Activated CD4-positive, alpha-beta T cell treated with anti-CD3 and anti-CD28 coated beads for 48 hours (primary cell): ENCODE results near the gene ZNF346.
"Not testable (repeated sequence)": the region's sequence is repeated elsewhere in the genome, so short reads cannot be mapped to it uniquely, and the experiment has no call there.

ENCODE experiments used
- DNase-seq: peaks from one replicate; pipeline ENCODE4 v3.0.0-alpha.2; 2020

The ZNF346 gene, protein sequence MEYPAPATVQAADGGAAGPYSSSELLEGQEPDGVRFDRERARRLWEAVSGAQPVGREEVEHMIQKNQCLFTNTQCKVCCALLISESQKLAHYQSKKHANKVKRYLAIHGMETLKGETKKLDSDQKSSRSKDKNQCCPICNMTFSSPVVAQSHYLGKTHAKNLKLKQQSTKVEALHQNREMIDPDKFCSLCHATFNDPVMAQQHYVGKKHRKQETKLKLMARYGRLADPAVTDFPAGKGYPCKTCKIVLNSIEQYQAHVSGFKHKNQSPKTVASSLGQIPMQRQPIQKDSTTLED

DNA sequence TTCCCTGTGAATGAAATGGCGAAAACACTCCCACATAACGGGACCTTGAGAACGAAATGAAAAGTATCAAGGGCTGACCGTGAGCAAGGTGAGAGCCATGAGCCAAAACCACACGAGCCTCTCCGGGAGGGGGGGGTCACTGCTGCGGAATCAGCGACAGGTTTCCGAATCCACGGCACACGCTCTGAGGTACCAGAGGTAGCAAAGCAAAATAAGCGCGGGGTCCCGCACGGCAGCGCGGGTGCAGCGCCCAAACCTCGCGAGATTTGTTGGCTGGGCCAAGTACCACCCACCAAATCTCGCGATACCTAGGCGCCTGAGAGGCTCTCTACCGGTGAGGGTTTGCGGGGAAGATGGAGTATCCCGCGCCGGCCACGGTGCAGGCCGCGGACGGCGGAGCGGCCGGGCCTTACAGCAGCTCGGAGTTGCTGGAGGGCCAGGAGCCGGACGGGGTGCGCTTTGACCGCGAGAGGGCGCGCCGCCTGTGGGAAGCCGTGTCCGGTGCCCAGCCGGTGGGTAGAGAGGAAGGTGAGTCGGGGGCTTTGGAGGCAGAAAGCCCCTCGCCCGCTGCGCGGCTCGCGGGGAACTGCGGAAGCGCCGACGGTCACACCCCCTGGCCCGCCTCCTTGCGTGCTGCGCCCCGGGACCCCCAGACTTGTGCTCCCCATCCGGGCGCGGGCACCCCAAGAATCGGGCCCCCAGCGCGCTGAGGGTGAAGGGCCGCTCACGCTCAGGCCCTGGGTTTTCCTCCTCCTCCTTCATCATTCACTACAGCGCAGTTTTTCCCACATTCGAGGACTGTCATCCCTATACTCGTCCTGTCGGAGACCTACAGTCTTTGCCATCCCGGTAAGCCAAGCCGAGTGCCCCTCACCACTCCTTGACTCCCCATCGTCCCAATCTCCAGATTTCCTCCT is at the start of gene ZNF346:
Gene ZNF346, plus strand, starts transcription at position 311 of the 917 bp plus-strand sequence. Its CDS starts 43 bp downstream, at position 354.
- peak; percentile 96 for DNase-seq

DNA sequence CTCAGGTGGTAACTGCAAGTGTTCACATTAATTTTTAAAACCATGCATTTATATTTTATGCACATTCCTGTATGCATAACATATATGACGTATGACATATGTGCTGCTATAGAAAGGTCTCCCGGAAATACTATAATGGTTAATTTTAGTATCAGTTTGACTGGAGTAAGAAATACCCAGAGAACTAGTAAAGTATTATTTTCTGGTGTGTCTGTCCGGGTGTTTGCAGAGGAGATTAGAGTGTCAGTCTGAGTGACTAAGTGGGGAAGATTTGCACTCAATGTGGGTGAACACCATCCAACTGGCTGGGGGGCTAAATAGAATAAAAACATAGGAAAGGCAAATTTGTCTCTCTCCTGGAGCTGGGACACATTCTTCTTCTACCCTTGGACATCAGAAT is 42.8 kb upstream of the ZNF346 start:
- DNase-seq, result no peak

DNA sequence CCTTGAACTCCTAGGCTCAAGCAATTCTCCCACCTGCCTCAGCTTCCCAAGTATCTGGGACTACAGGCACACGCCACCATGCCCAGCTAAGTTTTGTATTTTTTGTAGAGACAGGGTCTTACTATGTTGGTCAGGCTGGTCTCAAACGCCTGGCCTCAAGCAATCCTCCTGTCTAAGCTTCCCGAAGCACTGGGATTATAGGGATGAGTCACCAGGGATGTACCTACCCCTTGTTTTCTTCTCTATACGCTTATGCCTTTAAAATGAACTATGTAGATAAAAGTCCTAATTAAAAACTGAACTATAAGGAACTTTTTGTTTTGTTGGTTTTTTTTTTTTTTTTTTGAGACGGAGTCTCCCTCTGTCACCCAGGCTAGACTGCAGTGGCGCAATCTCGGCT is 41.7 kb upstream of the ZNF346 start:
- DNase-seq, result no peak

DNA sequence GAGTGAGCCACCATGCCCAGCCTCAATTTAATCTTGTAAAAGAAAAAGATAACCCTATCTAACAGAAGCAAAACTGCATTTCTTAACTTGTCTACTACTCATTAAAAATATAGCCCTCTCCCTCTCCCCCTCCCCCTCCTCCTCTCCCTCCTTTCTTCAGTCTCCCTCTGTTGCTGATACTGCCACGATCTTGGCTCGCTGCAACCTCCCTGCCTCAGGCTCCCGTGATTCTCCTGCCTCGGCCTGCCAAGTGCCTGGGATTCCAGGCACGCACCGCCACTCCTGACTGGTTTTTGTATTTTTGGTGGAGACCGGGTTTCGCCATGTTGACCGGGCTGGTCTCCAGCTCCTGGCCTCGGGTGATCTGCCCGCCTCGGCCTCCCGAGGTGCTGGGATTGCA is 39.4 kb upstream of the ZNF346 start:
- not testable (repeated sequence) for DNase-seq

DNA sequence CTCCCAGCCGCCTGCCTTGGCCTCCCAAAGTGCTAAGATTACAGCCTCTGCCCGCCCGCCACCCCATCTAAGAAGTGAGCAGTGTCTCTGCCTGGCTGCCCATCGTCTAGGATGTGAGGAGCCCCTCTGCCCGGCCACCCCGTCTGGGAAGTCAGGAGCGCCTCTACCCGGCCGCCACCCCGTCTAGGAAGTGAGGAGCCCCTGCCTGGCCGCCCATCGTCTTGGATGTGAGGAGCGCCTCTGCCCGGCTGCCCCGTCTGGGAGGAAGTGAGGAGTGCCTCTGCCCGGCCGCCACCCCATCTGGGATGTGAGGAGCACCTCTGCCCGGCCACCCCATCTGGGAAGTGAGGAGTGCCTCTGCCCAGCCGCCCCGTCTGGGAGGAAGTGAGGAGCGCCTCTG is 38.9 kb upstream of the ZNF346 start:
- not testable (repeated sequence) for DNase-seq

DNA sequence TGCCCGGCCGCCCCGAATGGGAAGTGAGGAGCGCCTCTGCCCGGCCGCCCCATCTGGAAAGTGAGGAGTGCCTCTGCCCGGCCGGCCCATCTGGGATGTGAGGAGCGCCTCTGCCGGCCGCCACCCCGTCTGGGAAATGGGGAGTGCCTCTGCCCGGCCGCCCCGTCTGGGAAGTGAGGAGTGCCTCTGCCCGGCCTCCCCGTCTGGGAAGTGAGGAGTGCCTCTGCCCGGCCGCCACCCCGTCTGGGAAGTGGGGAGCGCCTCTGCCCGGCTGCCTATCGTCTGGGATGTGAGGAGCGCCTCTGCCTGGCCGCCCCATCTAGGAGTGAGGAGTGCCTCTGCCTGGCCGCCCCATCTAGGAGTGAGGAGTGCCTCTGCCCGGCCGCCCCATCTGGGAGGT is 38.3 kb upstream of the ZNF346 start:
- DNase-seq, result not testable (repeated sequence)

DNA sequence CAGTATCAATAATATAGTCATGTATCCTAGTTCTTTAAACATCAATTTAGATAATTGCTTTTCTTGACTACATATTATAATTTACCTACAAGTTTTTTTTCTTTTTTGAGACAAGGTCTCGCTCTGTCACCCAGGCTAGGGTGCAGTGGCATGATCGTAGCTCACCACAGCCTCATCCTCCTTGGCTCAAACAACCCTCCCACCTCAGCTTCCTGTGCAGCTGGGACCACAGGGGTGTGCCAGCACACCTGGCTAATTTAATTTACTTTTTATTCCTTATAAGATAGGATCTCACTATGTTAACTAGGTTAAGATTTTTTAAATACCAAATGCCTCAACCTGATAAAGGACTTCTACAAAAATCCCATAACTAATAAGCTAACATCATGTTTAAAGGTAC is 37.0 kb upstream of the ZNF346 start:
- DNase-seq, result no peak

DNA sequence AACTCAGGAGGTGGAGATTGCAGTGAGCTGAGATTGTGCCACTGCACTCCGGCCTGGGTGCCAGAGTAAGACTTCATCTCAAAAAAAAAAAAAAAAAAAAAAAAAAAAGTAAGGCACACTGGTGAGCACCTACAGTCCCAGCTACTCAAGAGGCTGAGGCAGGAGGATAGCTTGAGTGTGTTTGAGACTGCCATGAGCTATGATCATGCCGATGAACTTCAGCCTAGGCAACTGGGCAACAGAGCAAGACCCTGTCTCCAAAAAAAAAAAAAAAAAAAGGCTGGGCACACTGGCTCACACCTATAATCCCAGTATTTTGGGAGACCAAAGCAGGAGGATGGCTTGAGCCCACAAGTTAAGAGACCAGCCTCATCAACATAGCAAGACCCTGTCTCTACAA is 36.2 kb upstream of the ZNF346 start:
- no peak for DNase-seq

DNA sequence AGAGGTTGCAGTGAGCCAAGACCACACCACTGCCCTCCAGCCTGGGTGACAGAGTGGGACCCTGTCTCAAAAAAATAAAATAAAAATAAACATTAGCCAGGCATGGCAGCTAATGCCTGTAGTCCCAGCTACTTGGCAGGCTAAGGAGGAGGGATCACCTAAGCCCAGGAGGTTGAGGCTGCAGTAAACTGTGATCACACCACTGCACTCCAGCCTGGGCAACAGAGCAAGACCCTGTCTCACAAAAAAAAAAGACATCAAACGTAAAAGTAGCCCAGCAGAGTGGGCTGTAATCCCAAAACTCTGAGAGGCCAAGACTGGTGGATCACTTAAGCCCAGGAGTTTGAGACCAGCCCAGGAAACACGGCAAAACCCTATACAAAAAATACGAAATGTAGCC is 34.9 kb upstream of the ZNF346 start:
- no peak for DNase-seq

DNA sequence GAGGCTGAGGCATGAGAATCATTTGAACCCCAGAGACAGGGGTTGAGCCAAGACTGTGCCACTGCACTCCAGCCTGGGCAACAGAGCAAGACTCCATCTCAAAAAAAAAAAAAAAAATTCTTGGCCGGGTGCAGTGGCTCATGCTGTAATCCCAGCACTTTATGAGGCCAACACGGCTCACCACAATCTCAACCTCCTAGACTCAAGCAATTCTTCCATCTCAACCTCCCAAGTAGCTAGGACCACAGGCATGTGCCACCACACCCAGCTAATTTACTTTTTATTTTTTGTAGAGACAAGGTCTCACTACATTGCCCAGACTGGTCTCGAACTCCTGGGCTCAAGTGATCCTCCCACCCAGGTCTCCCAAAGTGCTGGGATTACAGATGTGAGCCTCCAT is 29.4 kb upstream of the ZNF346 start:
- not testable (repeated sequence) for DNase-seq

DNA sequence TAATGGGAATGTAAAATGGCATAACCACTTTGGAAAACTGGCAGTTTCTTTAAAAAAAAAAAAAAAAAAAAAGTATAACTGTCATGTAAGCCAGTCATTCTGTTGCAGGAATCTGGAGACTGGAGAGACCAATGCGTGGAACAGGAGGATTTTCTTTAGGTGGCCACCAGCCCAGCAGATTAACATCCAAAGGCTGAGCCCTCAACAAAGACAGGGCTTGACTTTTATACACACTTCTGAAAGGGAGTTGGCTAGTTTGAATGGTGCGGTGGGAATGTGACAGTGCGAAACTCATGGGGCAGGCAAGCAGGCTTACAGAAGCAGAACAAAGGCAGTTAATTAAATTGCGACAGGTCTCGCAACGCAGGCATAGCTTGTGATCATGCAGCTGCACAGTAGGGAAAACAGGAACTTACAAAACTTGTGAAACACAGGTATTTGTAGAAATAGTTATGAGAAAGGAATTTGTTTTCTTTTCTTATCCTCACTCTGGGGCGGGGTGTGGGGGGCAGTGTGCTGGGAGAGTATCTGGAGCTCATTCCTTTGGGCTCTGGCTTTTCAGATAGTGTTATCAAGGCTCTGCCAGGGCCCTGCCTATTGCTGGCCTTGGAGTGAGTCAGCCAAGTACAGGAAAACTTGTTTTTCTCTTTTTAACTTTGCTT is 27.9 kb upstream of the ZNF346 start:
- no peak for DNase-seq

DNA sequence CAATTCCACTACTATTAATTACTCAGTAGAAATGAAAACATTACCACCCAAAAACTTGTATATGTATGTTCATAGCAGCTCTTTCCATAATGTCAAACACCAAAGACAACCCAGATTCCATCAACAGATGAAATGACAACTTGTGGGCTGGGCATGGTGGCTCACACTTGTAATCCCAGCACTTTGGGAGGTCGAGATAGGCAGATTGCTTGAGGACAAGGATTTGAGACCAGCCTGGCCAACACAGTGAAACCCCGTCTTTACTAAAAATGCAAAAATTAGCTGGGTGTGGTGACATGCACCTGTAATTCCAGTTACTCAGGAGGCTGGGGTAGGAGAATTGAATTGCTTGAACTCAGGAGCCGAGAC is 27.4 kb upstream of the ZNF346 start:
- no peak for DNase-seq

DNA sequence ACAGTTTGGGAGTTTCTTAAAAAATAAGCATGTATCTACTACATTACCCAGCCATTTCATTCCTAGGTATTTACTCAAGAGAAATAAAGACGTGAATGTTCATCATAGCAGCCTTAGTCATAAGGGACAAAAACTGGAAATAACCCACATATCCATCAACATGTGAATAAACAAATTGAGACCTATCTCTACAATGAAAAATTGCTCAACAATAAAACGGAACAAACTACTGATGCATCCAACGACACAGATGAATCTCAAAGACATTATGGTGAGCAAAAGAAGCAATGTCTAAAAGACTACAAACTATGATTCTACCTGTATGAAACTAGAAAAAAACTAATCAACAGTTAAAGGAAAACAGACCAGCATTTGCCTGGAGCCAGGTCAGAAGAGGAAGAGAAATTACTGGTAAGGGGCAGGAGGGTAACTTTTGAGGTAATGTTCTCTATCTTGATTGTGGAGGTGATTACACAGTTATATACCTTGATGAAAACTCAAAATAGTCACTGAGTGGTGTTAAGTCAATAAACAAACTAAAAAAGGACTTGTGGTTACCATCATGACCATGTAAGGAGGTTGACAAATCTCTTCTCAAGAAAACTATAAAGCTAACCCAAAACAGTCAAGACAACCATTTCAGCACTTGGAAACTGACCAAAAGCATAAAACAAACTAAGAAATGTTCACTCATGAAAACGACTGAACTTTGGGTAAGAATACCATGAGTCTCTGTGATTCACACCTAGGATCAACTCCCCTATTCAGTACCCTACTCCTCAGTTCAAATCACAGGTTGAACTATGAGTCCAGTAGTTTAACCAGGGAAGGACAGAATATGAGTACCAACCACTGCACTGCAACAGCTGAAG is 26.4 kb upstream of the ZNF346 start:
- DNase-seq, result no peak

DNA sequence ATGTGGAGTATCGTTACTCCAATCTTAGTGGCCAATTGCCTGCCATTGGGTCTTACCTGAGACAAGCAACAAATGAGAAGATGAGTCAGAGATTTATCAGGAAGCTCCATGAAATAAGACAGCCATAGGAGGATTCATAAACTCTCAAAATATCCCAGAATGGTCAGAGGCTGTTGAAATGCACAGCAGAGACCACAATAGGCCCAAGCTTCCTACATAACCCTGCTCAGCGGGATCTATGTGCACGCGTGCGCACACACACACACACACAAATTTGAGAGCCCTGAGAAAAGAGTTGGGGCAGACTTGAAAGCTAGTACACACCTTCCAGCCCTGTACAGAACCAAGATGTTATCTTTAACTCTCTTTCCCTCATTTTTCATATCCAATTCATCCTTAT is 25.7 kb upstream of the ZNF346 start:
- no peak for DNase-seq

DNA sequence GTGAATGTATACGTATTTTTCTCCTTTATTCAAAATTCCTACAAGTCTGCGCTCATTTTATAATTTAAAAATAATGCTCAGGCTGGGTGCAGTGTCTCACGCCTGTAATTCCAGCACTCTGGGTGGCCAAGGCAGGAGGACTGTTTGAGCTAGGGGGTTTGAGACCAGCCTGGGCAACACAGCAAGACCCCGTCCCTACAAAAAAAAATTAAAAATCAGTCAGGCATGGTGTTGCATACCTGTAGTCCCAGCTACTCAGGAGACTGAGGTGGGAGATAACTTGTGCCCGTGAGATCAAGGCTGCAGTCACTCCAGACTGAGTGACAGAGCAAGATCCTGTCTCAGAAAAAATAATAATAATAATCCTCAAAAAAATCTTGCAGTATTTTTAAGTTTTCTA is 23.7 kb upstream of the ZNF346 start:
- no peak for DNase-seq

DNA sequence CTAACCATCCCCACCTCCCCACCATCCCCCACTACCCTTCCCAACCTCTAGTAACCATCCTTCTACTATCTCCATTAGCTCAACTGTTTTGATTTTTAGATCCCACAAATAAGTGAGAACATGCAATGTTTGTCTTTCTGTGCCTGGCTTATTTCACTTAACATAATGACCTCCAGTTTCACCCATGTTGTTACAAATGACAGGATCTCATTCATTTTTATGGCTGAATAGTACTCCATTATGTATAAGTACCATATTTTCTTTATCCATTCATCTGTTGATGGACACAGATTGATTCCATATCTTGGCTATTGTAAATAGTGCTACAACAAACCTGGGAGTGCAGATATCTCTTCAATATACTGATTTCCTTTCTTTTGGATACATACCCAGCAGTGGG is 23.0 kb upstream of the ZNF346 start:
- not testable (repeated sequence) for DNase-seq

DNA sequence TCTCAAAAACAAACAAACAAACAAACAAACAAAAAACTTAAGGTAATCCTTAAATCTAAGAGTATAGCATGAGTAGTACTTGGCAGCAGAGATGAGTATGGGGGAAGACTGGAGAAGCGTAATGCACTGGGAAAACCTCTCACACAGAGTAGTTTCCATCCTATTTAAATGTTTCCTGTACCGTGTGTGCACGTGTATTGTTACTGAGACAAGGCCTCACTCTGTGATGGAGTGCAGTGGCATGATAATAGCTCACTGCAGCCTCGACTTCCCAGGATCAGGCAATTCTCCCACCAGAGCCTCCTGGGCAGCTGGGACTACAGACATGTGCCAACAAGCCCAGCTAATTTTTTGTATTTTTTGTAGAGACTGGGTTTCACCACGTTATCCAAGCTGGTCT is 18.8 kb upstream of the ZNF346 start:
- no peak for DNase-seq

DNA sequence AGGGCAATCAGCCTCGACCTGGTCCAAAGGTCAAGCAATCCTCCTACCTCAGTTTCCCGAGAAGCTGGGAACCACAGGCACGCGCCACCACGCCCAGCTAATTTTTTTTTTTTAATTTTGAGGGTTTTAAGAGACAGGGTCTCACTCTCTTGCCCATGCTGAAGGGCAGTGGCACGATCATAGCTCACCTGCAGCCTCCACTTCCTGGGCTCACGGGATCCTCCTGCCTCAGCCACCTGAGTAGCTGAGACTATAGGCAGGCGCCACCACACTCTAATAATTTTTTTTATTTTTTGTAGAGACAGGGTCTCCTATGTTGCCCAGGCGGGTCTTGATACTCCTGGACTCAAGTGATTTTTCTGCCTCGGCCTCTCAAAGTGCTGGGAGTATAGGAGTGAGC is 17.5 kb upstream of the ZNF346 start:
- DNase-seq, result no peak

DNA sequence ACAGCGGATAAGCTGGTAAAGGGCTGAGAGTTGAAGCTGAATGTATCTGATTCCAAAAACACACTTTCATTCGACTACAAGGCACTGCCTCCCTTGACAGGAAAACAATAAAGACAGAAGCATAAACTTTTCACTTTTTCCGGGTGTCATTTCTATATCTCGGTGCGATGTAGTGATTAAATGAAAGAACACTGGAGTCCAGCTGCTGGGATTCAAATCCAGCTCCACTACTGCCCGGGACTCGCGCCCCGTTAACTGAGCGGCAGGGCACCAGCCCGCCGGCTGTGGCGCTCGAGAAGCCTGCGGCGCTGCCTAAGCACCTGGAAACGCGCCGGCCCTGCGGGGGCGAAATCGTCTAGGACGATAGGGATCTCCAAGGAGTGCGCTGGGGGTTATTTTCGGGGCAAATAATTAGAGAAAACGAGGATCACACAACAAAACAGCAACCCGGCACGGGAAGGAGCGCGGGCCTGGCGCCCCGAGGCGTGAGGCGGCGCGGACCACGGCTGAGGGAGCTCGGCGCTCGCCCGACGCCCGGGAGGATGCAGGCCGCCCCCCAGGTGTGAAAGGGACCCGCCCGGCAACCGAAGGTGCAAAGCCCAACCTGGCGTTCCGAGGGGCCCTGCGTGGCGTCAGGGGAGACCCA is 16.8 kb upstream of the ZNF346 start:
- DNase-seq, result peak; percentile 83

DNA sequence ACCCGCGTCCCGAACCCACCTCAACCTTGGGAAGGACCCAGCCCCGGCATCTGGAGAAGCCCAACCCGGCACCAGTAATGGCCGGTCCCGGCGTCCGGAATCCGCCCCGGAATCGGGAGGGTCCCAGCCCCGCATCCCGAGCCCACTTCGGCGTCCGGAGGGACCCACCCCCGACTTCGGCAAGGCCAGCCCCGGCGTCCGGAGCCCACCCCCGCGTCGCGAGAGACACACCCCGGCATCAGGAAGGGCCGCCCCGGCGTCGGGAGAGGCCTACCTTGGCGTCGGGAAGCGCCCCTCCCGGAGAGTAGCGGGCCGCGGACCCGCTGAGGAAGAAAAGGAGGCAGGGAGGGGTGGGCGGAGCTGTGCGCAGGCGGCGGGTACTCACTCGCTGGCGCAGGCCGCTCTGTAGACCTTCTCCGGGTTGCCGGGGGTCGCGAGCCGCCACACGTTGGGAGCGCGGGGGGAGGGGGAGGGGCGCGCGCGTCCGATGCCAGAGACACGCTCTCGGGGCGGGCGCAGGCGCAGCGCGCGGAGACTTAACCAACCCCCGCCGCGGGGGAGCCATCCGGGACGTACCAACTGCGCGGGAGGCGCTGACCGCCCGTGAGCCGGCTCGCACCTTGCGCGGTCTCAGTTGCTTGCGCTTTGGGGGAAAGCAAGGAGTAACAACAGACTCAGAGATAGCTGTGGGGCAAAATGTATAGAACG is 16.1 kb upstream of the ZNF346 start, which contains the start of gene UIMC1:
Gene UIMC1, minus strand, starts transcription at position 515 of the 708 bp plus-strand sequence. CDS start 24,164 bp downstream, outside the sequence.
- peak; percentile 94 for DNase-seq

DNA sequence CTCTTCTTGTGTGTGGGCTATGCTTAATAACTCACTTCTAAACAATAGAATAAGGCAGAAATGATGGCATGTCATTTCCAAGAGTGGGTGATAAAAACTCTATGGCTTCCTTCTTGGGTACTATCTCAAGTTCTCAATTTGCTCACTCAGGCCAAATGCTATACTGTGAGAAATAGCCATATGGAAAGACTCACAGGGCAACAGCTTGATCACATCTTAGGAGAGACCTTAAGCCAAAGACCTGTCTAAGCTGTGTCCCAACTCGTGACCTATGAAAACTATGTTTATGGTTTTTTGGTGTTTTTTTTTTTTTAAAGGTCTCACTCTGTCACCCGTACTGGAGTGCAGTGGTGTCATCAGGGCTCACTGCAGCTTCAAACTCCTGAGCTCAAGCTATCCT is 13.8 kb upstream of the ZNF346 start:
- no peak for DNase-seq
